Motor neuron (in vitro differentiated cells): ENCODE results near the gene C3orf20. TPM values are rescaled to one million over a fixed set of nuclear protein-coding genes. Genes with fewer than 3 reads are reported as not detected.

ENCODE experiments used
- ATAC-seq, 8 experiments: fragments of 200-7000 bp; cut with Tn5 transposase; replicated peaks in 6 of 8; 2 replicates each; pipeline ENCODE4 v1.8.0; 2021; ENCODE audit warnings: mild to moderate bottlenecking in 8 of 8, moderate library complexity in 8 of 8
- H3K27ac ChIP-seq, 2 donors: fragments of 250-450 bp; sonication (Bioruptor Pico); 2 replicates each; pipeline ENCODE4 v1.9.0; 2021; ENCODE audit warnings: antibody characterized with exemption in 2 of 2, mild to moderate bottlenecking in 2 of 2, moderate library complexity in 1 of 2
- H3K4me1 ChIP-seq, 2 donors: fragments of 250-450 bp; sonication (Bioruptor Pico); replicated peaks in 1 of 2; 2 replicates each; pipeline ENCODE4 v1.6.1; 2021; ENCODE audit warnings: antibody characterized with exemption in 2 of 2, mild to moderate bottlenecking in 2 of 2, moderate library complexity in 1 of 2
- H3K4me3 ChIP-seq, 5 donors: fragments of 250-450 bp; sonication (Bioruptor Pico); 2 replicates each; pipeline ENCODE4 v1.9.0; 2021; ENCODE audit warnings: antibody characterized with exemption in 5 of 5, mild to moderate bottlenecking in 5 of 5, moderate library complexity in 4 of 5
- WGBS, 10 experiments: fragments of 450-650 bp; shearing (Covaris generic); methylation state at CpG; one replicate each; pipeline ENCODE4 v1.0.0; 2022; 5-methylcytosine and 5-hydroxymethylcytosine counted together
- in situ Hi-C, 9 experiments: fragments of 400-800 bp; cut with MboI; loops; one replicate each; pipeline ENCODE4 v1.15.0; 2021; ENCODE audit warnings: low sequenced_read_pairs in 9 of 9, low pct_unique_long_range_greater_than_20kb in 2 of 9; ENCODE audit not compliant: unreplicated experiment in 9 of 9
- total RNA-seq, 8 experiments: library from RNA; unstranded; fragments of 300-600 nt; gene quantifications; 2 replicates each; pipeline versions ENCODE4 v1.2.3 to v1.2.4, GENCODE V29; 2022

C3orf20 gene
- total RNA-seq, 8 experiments from 2014 or later = 0.09 to 0.43 (median 0.21) TPM; not detected in 3

DNA sequence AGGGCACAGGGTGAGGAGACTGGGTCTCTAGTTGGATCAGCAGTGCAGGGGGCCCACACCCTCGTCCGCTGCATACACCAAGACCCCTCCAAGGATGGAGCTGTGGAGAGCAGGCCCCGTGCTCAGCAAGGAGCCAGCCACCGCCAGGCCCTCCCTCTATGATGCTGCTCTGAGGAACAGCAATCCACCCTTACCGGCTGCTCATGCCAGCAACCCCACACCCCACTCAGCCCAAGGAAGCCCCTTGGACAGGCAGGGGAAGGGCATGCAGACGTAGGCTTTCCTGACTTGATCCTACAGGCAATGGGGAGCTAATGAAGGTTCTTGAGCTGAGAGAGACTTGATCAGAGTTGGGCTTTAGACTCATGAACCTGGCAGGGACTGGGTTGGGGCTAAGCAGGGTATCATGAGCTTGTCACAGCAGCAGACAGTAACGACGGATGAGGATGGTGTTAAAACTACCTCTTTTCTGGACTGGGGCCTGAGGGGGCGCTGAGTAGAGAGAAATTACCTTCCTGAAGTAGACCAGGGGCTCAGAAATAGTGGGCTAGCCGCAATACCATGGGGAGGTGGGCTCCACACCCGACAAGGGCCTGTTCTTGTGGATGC, 93.3 kb downstream of the C3orf20 start:
- no peak for ATAC-seq
- no peak overlapping the region for H3K4me3 ChIP-seq
- in situ Hi-C loops = no loop called here
- H3K4me1 ChIP-seq = no peaks in the 10 kb centered on the region
- 20 to 80% (median 75%) methylated on average over 1 to 2 of the region's 11 CpGs; no CpG with 5 or more reads in 6 of the 10 experiments for WGBS, 10 experiments
- H3K27ac ChIP-seq = no peak overlapping the region

GRCh38 chr3:14768881-14769280, 93.9 kb downstream of the C3orf20 start:
- Histone ChIP-seq H3K4me1 (no peaks in the 10 kb centered on the region), H3K27ac (no peak overlapping the region), H3K4me3 (no peak overlapping the region)
- in situ Hi-C loops = no loop called here
- no peak for ATAC-seq
- WGBS, 10 experiments = 0 to 100% (median 71%) methylated on average over 1 to 4 of the region's 6 CpGs; no CpG with 5 or more reads in 4 of the 10 experiments

- H3K4me3 ChIP-seq = no peak overlapping the region
- H3K27ac ChIP-seq = no peak overlapping the region
- H3K4me1 ChIP-seq = no peaks in the 10 kb centered on the region
- ATAC-seq = no peak
- in situ Hi-C loops = no loop called here
- 70 to 100% (median 94%) methylated on average over 1 to 5 of the region's 11 CpGs; no CpG with 5 or more reads in 5 of the 10 experiments for WGBS, 10 experiments
These were observed 94.8 kb downstream of the C3orf20 start for GRCh38 chr3:14769544-14770325.

DNA sequence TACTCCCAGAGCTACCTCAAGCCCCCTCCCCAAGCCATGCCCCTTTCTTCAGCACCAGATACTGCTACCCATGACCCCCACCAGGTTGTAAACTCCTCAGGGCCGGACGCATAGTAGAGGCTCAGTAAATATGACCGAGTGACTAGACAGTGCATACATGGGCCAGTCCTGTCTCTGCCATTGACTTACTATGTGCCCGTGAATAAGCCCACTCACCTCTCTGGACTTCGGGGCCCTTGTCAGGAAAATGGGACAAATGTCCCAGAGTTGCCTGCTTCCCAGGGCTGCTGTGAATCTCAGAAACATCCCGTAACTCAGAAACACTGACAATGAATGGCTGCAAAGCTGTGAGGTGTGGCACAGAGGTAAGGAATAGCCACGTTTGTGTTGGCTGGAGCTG, 95.7 kb downstream of the C3orf20 start:
- Histone ChIP-seq H3K4me3 (no peak overlapping the region), H3K27ac (no peak overlapping the region), H3K4me1 (peaks cover 0 to 2% of the 10 kb centered on the region in 2 donors)
- in situ Hi-C loops = no loop called here
- no peak for ATAC-seq
- WGBS, 10 experiments = 74 to 93% (median 91%) methylated on average over 2 to 4 of the region's 7 CpGs; no CpG with 5 or more reads in 6 of the 10 experiments

GRCh38 chr3:14771593-14772497, 96.9 kb downstream of the C3orf20 start:
- WGBS, 10 experiments = 43 to 100% (median 79%) methylated on average over 1 to 8 of the region's 18 CpGs; no CpG with 5 or more reads in 3 of the 10 experiments
- in situ Hi-C loops = no loop called here
- Histone ChIP-seq H3K4me3 (no peak overlapping the region), H3K4me1 (peaks cover 0 to 6% of the 10 kb centered on the region in 2 donors), H3K27ac (no peak overlapping the region)
- peak in 2 of 8 experiments; percentile 28 to 41 for ATAC-seq

- in situ Hi-C loops = no loop called here
- WGBS, 10 experiments = 40 to 100% (median 89%) methylated on average over 1 to 8 of the region's 16 CpGs; no CpG with 5 or more reads in 3 of the 10 experiments
- Histone ChIP-seq H3K4me1 (peaks cover 0 to 6% of the 10 kb centered on the region in 2 donors), H3K4me3 (no peak overlapping the region), H3K27ac (no peak overlapping the region)
- ATAC-seq = no peak
These were observed 97.7 kb downstream of the C3orf20 start for GRCh38 chr3:14772533-14773138.

GRCh38 chr3:14773281-14773680, 98.3 kb downstream of the C3orf20 start:
- no peak for ATAC-seq
- H3K4me3 ChIP-seq = no peak overlapping the region
- in situ Hi-C loops = no loop called here
- no peak overlapping the region for H3K27ac ChIP-seq
- peaks cover 0 to 6% of the 10 kb centered on the region in 2 donors for H3K4me1 ChIP-seq

DNA sequence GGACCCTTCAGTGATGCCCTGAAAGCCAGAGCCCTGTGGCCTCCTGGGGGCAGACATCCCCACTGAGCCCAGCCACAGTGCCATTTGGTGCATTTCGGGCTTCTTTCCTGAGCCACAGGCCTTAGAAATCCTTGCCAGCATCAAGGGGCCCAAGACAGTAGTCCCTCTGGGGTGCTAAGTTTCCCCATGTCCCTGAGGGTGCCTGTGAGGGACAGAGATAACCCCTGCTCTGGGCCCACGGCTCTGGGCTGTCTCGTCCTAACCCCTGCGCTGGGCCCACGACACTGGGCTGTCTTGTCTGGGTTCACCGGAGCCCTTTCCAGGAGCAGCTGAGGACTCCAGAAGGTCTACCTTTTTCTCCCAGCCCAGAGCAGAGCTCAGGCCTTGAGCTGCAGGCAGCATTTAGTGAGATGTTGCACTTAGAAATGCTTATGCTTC, 98.8 kb downstream of the C3orf20 start:
- peak in 1 of 8 experiments; percentile 6 for ATAC-seq
- in situ Hi-C loops = no loop called here
- WGBS, 10 experiments = 71 to 86% methylated on average over 4 of the region's 6 CpGs; no CpG with 5 or more reads in 8 of the 10 experiments

DNA sequence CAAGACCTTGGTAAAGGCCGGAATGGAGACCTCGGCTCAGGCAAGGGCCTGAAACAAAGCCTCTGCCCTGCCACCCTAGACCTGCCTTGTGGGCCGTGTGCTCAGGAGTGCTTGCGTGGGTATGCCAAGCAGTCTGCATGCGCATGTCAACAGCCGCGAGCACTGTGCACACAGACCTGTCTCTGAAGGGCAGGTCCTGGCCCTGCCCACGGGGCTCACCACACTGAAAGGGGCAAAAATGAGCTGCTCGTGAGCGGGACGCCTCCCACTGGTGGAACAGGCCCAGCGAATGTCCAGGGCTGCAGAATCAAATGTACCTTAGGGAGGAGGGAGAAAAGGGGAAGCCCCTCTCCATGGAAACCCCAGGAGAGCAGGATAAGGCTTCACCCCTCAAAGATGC, 99.5 kb downstream of the C3orf20 start:
- Histone ChIP-seq H3K4me1 (peaks cover 0 to 6% of the 10 kb centered on the region in 2 donors), H3K27ac (no peak overlapping the region), H3K4me3 (no peak overlapping the region)
- 40 to 86% (median 80%) methylated on average over 1 to 7 of the region's 12 CpGs; no CpG with 5 or more reads in 5 of the 10 experiments for WGBS, 10 experiments
- peak in 2 of 8 experiments; percentile 10 to 84 for ATAC-seq
- in situ Hi-C loops = no loop called here

More for the DNA sequence above, 98.8 kb downstream of the C3orf20 start:
- Histone ChIP-seq H3K4me3 (no peak overlapping the region), H3K27ac (no peak overlapping the region), H3K4me1 (peaks cover 0 to 6% of the 10 kb centered on the region in 2 donors)

DNA sequence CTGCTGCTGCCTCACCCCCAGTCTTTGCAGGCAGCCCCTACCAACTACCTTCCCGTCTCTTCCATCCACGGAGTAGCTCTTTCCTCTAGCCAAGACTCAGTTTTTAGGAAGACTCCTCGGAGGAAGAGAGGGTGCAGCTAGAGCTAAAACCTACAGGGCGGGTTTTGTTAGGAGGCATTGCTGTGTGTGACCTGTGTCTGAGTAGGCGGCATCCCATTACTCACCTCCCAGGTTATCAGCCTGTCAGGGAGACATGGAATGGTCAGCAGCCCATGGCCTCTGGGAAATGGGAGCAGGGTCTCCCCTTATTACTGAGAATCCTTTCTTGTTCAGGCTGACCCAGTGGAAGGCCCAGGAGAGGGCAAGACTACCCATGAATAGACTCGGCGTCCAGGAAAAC, 100.1 kb downstream of the C3orf20 start:
- Histone ChIP-seq H3K4me1 (peaks cover 0 to 6% of the 10 kb centered on the region in 2 donors), H3K4me3 (no peak overlapping the region), H3K27ac (no peak overlapping the region)
- in situ Hi-C loops = loop anchor here in 4 of 9 experiments (25.0 kb wide), 1 partner anchor 137 kb away; no protein-coding TSS in a partner anchor
- 20 to 100% (median 100%) methylated on average over 1 to 2 of the region's 7 CpGs; no CpG with 5 or more reads in 4 of the 10 experiments for WGBS, 10 experiments
- ATAC-seq = no peak

DNA sequence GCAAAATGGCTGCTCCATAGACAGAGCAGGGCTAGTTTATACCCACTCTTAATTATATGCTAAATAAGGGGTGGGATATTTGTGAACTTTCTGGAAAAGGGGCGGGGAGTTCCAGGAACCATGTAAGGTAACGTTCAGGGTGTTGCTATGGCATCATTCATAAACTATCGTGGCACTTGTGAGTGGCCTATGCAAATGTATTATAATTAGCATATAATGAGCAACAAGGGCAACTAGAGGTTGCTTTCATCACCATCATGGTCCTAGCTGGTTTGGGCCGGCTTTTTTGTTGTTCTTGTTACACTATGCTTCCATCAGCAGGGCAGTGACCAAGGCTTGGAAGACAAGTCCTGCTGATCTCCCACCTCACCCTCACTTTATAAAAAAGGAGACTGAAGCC, 100.6 kb downstream of the C3orf20 start:
- in situ Hi-C loops = loop anchor here in 4 of 9 experiments (25.0 kb wide), 1 partner anchor 137 kb away; no protein-coding TSS in a partner anchor
- H3K27ac ChIP-seq = no peak overlapping the region
- WGBS, 10 experiments = 50 to 89% (median 78%) methylated on average over 1 to 3 of the region's 4 CpGs; no CpG with 5 or more reads in 4 of the 10 experiments
- no peak overlapping the region for H3K4me3 ChIP-seq
- peaks cover 0 to 6% of the 10 kb centered on the region in 2 donors for H3K4me1 ChIP-seq
- ATAC-seq = peak; percentile 69 to 93 (median 86)

DNA sequence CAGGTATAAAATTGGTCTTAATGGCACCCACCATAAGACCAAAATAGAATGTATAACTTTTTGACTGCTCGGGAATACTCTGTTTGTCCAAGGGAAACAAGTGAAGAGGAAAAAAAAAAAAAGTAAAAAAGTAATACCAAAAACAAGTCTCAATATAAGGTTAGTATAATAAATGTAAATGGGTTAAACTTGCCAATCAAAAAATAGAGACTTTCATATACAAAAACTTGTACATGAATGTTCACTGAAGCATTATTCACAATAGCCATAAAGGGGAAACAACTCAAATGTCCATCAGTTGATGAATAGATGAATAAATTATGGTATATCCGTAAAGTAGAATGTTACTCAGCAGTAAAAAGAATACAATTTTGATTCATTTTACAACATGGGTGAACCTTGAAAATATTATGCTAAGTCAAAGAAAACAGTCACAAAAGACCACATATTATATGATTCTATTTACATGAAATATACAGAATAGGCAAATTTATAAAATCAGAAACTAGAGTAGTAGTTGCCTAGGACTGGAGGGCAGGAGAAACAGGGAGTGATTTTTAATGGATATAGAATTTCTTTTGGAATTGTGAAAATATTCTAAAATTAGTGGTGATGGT, 104.2 kb downstream of the C3orf20 start:
- no peak for ATAC-seq
- in situ Hi-C loops = loop anchor here in 4 of 9 experiments (25.0 kb wide), 1 partner anchor 133 kb away; no protein-coding TSS in a partner anchor
- peaks cover 5 to 8% of the 10 kb centered on the region in 2 donors for H3K4me1 ChIP-seq
- WGBS, 10 experiments = 38 to 100% (median 74%) methylated on average over 1 to 2 of the region's 2 CpGs
- H3K27ac ChIP-seq = no peak overlapping the region
- no peak overlapping the region for H3K4me3 ChIP-seq
